Naive thymus-derived CD4-positive, alpha-beta T cell (primary cell): ENCODE data around the gene ALOXE3. TPM values are rescaled to one million over a fixed set of nuclear protein-coding genes. Genes with fewer than 3 reads are reported as not detected.

Source experiments
- ATAC-seq: fragments of 150-1000 bp; cut with Tn5 transposase; 2 replicates; pipeline ENCODE4 v1.10.0; 2021; ENCODE audit warnings: mild to moderate bottlenecking, moderate library complexity
- CTCF ChIA-PET: fragments of 350-600 bp; sonication (Branson Sonifier 250); formaldehyde crosslinking; loops from one replicate; lab custom pipeline; 2021; ENCODE audit warnings: antibody characterized with exemption; lab: Charles Lee
- POLR2A ChIA-PET: fragments of 350-600 bp; sonication (Branson Sonifier 250); formaldehyde crosslinking; loops from one replicate; lab custom pipeline; 2021; ENCODE audit warnings: antibody characterized with exemption, inconsistent platforms; lab: Charles Lee
- DNase-seq, 9 donors: peaks; one replicate each; pipeline versions ENCODE4 v3.0.0 to v3.0.0-alpha.2; 2020 to 2022; ENCODE audit warnings: mixed read lengths in 1 of 9
- H3K27ac ChIP-seq: one replicate; pipeline ENCODE4 v1.7.0; 2013; ENCODE audit warnings: mild to moderate bottlenecking, low read depth, low read length, moderate library complexity
- H3K27me3 ChIP-seq, 2 donors: one replicate each; pipeline ENCODE4 v1.7.0; 2013; ENCODE audit warnings: low read length in 2 of 2, mild to moderate bottlenecking in 2 of 2, moderate library complexity in 2 of 2; ENCODE audit not compliant: control insufficient read depth in 2 of 2, insufficient read depth in 2 of 2
- H3K36me3 ChIP-seq, 3 experiments: 1 replicate in 2 of 3; 2 replicates in 1 of 3; pipeline ENCODE4 v1.7.0; 2013; ENCODE audit warnings: low read length in 3 of 3, mild to moderate bottlenecking in 3 of 3, moderate library complexity in 1 of 3; ENCODE audit not compliant: insufficient read depth in 3 of 3, control insufficient read depth in 2 of 3
- H3K4me1 ChIP-seq, 2 donors: one replicate each; pipeline ENCODE4 v1.7.0; 2013; ENCODE audit warnings: low read length in 2 of 2, mild to moderate bottlenecking in 2 of 2, moderate library complexity in 1 of 2; ENCODE audit not compliant: control insufficient read depth in 2 of 2, insufficient read depth in 2 of 2
- H3K4me3 ChIP-seq: 2 replicates; pipeline ENCODE4 v1.7.0; 2013; ENCODE audit warnings: mild to moderate bottlenecking, low read length
- H3K9me3 ChIP-seq, 3 experiments: 1 replicate in 2 of 3; 2 replicates in 1 of 3; pipeline ENCODE4 v1.7.0; 2013; ENCODE audit warnings: low read length in 3 of 3; ENCODE audit not compliant: control insufficient read depth in 2 of 3
- H3K27ac Mint-ChIP-seq, 9 donors: one replicate each; pipeline ENCODE4 v1.8.0; 2020 to 2022; ENCODE audit warnings: mixed read lengths in 9 of 9, mild to moderate bottlenecking in 8 of 9, moderate library complexity in 5 of 9, inconsistent platforms in 2 of 9
- H3K27me3 Mint-ChIP-seq, 5 donors: one replicate each; pipeline ENCODE4 v1.8.0; 2021 to 2022; ENCODE audit warnings: mixed read lengths in 5 of 5, mild to moderate bottlenecking in 1 of 5
- H3K36me3 Mint-ChIP-seq, 5 donors: one replicate each; pipeline ENCODE4 v1.8.0; 2020 to 2022; ENCODE audit warnings: mixed read lengths in 5 of 5, mild to moderate bottlenecking in 3 of 5, inconsistent platforms in 1 of 5
- H3K4me1 Mint-ChIP-seq, 7 donors: one replicate each; pipeline ENCODE4 v1.8.0; 2020 to 2022; ENCODE audit warnings: mixed read lengths in 7 of 7, mild to moderate bottlenecking in 3 of 7, inconsistent platforms in 1 of 7
- H3K4me3 Mint-ChIP-seq, 10 donors: one replicate each; pipeline ENCODE4 v1.8.0; 2020 to 2022; ENCODE audit warnings: mild to moderate bottlenecking in 10 of 10, mixed read lengths in 10 of 10, moderate library complexity in 6 of 10, inconsistent platforms in 2 of 10
- H3K9me3 Mint-ChIP-seq, 11 donors: one replicate each; pipeline ENCODE4 v1.8.0; 2020 to 2022; ENCODE audit warnings: mixed read lengths in 11 of 11, mild to moderate bottlenecking in 4 of 11, inconsistent platforms in 1 of 11, moderate library complexity in 1 of 11
- intact Hi-C, 2 donors: fragments of 100-400 bp; cut with micrococcal nuclease; formaldehyde crosslinking; loops; one replicate each; pipeline ENCODE4 v1.15.1; 2023
- microRNA-seq: library from miRNA; unstranded; fragments of <30 nt; microRNA quantifications from one replicate; pipeline ENCODE4 v1.2.0, GENCODE V29; 2022; ENCODE audit warnings: borderline microRNAs expressed
- polyA plus RNA-seq, 2 donors: library from polyadenylated mRNA; unstranded; fragments of 300-500 nt; fragmentation: Illumina TruSeq; gene quantifications; one replicate each; pipeline ENCODE4 v1.2.3, GENCODE V29; 2021
- total RNA-seq, 6 experiments: library from RNA in 5 of 6; stranded (reverse) in 5 of 6; gene quantifications; 1 replicate in 5 of 6; 2 replicates in 1 of 6; pipeline ENCODE4 v1.2.3 and lab custom pipeline; 2021 to 2026

ALOXE3 gene
- total and polyA plus RNA-seq, 7 experiments from 2014 or later = 0.11 to 1.6 (median 0.75) TPM; not detected in 1

DNA sequence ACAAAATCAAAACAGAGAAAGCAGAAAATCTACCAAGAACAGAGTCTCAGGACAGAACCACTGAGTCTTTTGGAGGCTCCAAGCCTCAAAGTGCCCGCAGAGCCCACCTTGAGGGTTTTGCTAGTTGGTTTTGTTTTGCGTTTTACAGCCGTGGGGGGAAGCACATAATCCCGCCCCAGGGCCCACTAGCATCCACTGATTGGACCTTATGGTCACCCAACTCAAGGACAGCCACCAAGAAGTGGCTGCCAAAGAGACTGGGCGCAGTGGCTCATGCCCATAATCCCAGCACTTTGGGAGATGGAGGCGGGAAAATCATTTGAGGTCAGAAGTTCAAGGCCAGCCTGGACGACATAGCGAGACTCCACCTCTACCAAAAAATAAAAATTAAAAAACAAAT lies 69.6 kb downstream of the ALOXE3 start:
- CTCF ChIA-PET = no interaction called here
- no peak for ATAC-seq

DNA sequence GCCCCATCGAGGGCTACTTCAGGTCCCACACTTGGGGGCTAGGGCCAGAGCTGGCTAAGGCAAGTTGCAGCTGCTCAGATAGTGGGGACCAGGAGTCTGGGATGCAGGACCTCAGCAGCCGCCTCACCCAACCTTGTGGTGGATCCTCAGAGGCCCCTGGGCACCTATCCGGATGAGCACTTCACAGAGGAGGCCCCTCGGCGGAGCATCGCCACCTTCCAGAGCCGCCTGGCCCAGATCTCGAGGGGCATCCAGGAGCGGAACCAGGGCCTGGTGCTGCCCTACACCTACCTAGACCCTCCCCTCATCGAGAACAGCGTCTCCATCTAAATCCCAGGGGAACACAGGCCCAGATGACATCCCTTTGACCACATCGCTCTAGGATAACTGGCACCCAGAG lies 70.1 kb downstream of the ALOXE3 start:
- DNase-seq (no peak), ATAC-seq (no peak)
- intact Hi-C loops = no loop called here
- H3K27ac ChIP-seq = no peak overlapping the region
- H3K27me3 ChIP-seq = no peaks in the 10 kb centered on the region
- Mint-ChIP-seq H3K4me1 (peaks cover 0 to 2% (median 0%) of the 10 kb centered on the region in 7 donors), H3K27ac (no peak overlapping the region), H3K27me3 (peaks cover 0 to 4% (median 0%) of the 10 kb centered on the region in 5 donors), H3K36me3 (no peaks in the 10 kb centered on the region), H3K9me3 (peaks cover 0 to 1% (median 0%) of the 10 kb centered on the region in 11 donors), H3K4me3 (no peak overlapping the region)
- POLR2A ChIA-PET = no interaction called here
- no peak overlapping the region for H3K4me3 ChIP-seq
- CTCF ChIA-PET = no interaction called here
- no peaks in the 10 kb centered on the region for H3K9me3 ChIP-seq
- H3K36me3 ChIP-seq = no peaks in the 10 kb centered on the region
- no peaks in the 10 kb centered on the region for H3K4me1 ChIP-seq

More for the DNA sequence above, 69.6 kb downstream of the ALOXE3 start:
- no peaks in the 10 kb centered on the region for H3K36me3 Mint-ChIP-seq
- H3K36me3 ChIP-seq = no peaks in the 10 kb centered on the region
- POLR2A ChIA-PET = no interaction called here
- H3K27me3 Mint-ChIP-seq = peaks cover 0 to 4% (median 0%) of the 10 kb centered on the region in 5 donors
- no peaks in the 10 kb centered on the region for H3K27me3 ChIP-seq
- peaks cover 0 to 1% (median 0%) of the 10 kb centered on the region in 11 donors for H3K9me3 Mint-ChIP-seq
- no peaks in the 10 kb centered on the region for H3K9me3 ChIP-seq
- H3K27ac Mint-ChIP-seq = no peak overlapping the region
- H3K27ac ChIP-seq = no peak overlapping the region
- H3K4me1 ChIP-seq = no peaks in the 10 kb centered on the region
- intact Hi-C loops = no loop called here
- H3K4me3 ChIP-seq = no peak overlapping the region
- no peaks in the 10 kb centered on the region for H3K4me1 Mint-ChIP-seq
- no peak for DNase-seq
- no peak overlapping the region for H3K4me3 Mint-ChIP-seq

DNA sequence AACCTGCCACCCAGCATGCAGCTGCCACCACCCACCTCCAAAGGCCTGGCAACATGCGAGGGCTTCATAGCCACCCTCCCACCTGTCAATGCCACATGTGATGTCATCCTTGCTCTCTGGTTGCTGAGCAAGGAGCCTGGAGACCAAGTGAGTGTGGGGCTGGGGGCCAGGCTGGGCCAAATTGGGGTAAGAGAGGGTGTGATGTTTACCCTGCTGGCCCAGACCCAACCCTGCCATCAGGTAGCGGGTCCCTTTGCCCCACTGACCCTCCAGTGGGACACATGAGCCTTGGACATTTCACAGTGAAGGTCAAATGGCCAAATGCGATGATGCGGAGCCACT lies 70.6 kb downstream of the ALOXE3 start:
- intact Hi-C loops = no loop called here
- Mint-ChIP-seq H3K4me3 (no peak overlapping the region), H3K9me3 (peaks cover 0 to 1% (median 0%) of the 10 kb centered on the region in 11 donors), H3K36me3 (no peaks in the 10 kb centered on the region), H3K27ac (no peak overlapping the region), H3K27me3 (peaks cover 0 to 4% (median 0%) of the 10 kb centered on the region in 5 donors), H3K4me1 (peaks cover 0 to 2% (median 0%) of the 10 kb centered on the region in 7 donors)
- ATAC-seq = no peak
- Histone ChIP-seq H3K4me3 (no peak overlapping the region), H3K27me3 (no peaks in the 10 kb centered on the region), H3K4me1 (no peaks in the 10 kb centered on the region), H3K36me3 (no peaks in the 10 kb centered on the region), H3K9me3 (no peaks in the 10 kb centered on the region), H3K27ac (no peak overlapping the region)
- CTCF ChIA-PET = no interaction called here
- POLR2A ChIA-PET = no interaction called here
- DNase-seq = no peak

DNA sequence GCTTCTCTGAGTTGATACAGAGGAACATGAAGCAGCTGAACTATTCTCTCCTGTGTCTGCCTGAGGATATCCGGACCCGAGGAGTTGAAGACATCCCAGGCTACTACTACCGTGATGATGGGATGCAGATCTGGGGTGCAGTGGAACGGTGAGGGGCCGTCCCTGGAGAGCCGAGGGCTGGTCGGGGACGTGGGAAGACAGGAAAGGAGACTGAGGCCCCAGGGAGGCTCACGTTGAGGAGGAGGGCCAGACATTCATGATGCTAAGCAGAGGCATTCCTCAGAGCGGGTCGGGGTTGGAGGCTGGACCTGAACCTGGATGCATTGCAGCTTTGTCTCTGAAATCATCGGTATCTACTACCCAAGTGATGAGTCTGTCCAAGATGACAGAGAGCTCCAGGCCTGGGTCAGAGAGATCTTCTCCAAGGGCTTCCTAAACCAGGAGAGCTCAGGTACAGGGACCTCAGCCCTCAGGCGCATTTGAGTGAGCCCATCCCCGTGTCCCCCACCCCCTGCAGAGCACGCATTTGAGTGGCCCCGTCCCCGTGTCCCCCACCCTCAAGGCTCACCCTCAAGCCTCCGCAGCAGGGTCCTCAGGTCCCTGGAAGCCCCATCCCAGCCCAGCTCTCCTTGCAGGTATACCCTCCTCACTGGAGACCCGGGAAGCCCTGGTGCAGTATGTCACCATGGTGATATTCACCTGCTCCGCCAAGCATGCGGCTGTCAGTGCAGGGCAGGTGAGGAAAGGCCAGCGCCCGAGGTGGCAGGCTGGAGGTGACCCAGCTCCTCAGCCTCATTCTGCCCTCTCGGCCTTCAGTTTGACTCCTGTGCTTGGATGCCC lies 71.2 kb downstream of the ALOXE3 start:
- no peak overlapping the region for H3K27ac Mint-ChIP-seq
- no peaks in the 10 kb centered on the region for H3K27me3 ChIP-seq
- H3K27me3 Mint-ChIP-seq = peaks cover 0 to 4% (median 0%) of the 10 kb centered on the region in 5 donors
- peaks cover 0 to 1% (median 0%) of the 10 kb centered on the region in 11 donors for H3K9me3 Mint-ChIP-seq
- ChIA-PET CTCF (no interaction called here), POLR2A (no interaction called here)
- no peak overlapping the region for H3K4me3 ChIP-seq
- H3K4me1 Mint-ChIP-seq = peaks cover 0 to 2% (median 0%) of the 10 kb centered on the region in 7 donors
- no peaks in the 10 kb centered on the region for H3K4me1 ChIP-seq
- no peak for DNase-seq
- H3K36me3 ChIP-seq = no peaks in the 10 kb centered on the region
- intact Hi-C loops = no loop called here
- H3K36me3 Mint-ChIP-seq = no peaks in the 10 kb centered on the region
- no peak overlapping the region for H3K27ac ChIP-seq
- ATAC-seq = no peak
- H3K4me3 Mint-ChIP-seq = no peak overlapping the region
- no peaks in the 10 kb centered on the region for H3K9me3 ChIP-seq

DNA sequence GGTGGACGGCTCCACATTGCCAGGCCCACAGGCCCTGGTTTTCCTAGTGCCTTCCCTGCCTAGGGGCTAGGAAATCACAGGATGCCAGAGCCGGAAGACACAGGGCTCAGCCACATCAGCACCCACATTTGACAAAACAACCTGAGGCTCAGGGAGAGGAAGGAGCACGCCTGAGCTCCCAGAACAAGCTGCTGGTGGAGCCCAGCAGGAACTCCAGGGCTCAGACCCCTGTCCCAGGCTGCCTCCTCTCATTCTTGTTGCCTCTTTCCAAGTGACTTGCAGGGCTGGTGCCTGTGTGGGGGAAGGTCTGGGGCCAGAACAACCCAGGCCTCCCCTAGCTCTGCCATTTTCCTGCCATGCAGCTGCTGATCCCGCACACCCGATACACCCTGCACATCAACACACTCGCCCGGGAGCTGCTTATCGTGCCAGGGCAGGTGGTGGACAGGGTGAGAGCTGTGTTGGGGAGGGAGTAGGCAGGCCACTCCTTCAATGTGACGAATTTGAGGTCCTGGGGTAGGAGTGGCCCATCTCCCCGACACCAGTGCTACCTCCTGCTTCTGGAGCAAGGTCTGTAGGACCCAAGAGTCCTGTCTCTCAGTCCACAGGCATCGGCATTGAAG lies 71.9 kb downstream of the ALOXE3 start:
- Mint-ChIP-seq H3K27me3 (peaks cover 0 to 5% (median 0%) of the 10 kb centered on the region in 5 donors), H3K9me3 (peaks cover 0 to 1% (median 0%) of the 10 kb centered on the region in 11 donors), H3K4me3 (no peak overlapping the region), H3K27ac (no peak overlapping the region), H3K36me3 (no peaks in the 10 kb centered on the region), H3K4me1 (peaks cover 0 to 3% (median 0%) of the 10 kb centered on the region in 7 donors)
- DNase-seq (no peak), ATAC-seq (no peak)
- no peaks in the 10 kb centered on the region for H3K4me1 ChIP-seq
- CTCF ChIA-PET = no interaction called here
- no peaks in the 10 kb centered on the region for H3K9me3 ChIP-seq
- intact Hi-C loops = no loop called here
- POLR2A ChIA-PET = no interaction called here
- no peaks in the 10 kb centered on the region for H3K36me3 ChIP-seq
- H3K27ac ChIP-seq = no peak overlapping the region
- H3K4me3 ChIP-seq = no peak overlapping the region
- no peaks in the 10 kb centered on the region for H3K27me3 ChIP-seq

Small RNA genes lying within 50 kb of the gene (microRNA-seq; reads per million reads assigned to microRNA genes)
- gene MIR4314 (not detected), gene MIR6883 (not detected)

Other genes starting within 250 kb of the ALOXE3 start
- gene CHD3, start 229.7 kb downstream of the ALOXE3 start, total RNA-seq = 100 to 1,000 TPM; 189 to 417 (median 359) TPM
- gene CHD3, start 229.7 kb downstream of the ALOXE3 start, polyA plus RNA-seq = 10 to 100 TPM; 12.7 to 39.3 TPM
- 1 to 10 TPM; 2.6 to 8.2 (median 5.5) TPM for gene RNF227, start 202.2 kb downstream of the ALOXE3 start, total RNA-seq
- 1 to 10 TPM; 3.2 to 4.9 TPM for gene RNF227, start 202.2 kb downstream of the ALOXE3 start, polyA plus RNA-seq
- gene KCNAB3, start 188.7 kb downstream of the ALOXE3 start, total RNA-seq = 10 to 100 TPM in 4 of 5 experiments, 1 to 10 TPM in 1; 9.4 to 18.0 (median 17.5) TPM
- gene KCNAB3, start 188.7 kb downstream of the ALOXE3 start, polyA plus RNA-seq = under 1 TPM; 0.10 to 0.25 TPM
- gene TRAPPC1, start 186.6 kb downstream of the ALOXE3 start, total RNA-seq = 100 to 1,000 TPM in 3 of 5 experiments, 10 to 100 TPM in 2; 71.4 to 216 (median 103) TPM
- gene TRAPPC1, start 186.6 kb downstream of the ALOXE3 start, polyA plus RNA-seq = 100 to 1,000 TPM; 227 to 235 TPM
- 10 to 100 TPM; 29.0 to 50.5 (median 33.6) TPM for gene CNTROB, start 186.3 kb downstream of the ALOXE3 start, total RNA-seq
- gene CNTROB, start 186.3 kb downstream of the ALOXE3 start, polyA plus RNA-seq = 10 to 100 TPM; 10.4 to 16.7 TPM
- gene GUCY2D, start 115.9 kb downstream of the ALOXE3 start, total RNA-seq = under 1 TPM in 3 of 5 experiments, not detected in 2; 0.07 to 0.32 (median 0.20) TPM
- gene GUCY2D, start 115.9 kb downstream of the ALOXE3 start, polyA plus RNA-seq = under 1 TPM in 1 of 2 donors, not detected in 1; 0.98 TPM
- gene ALOX15B, start 79.5 kb downstream of the ALOXE3 start, total RNA-seq = under 1 TPM in 1 of 5 experiments, not detected in 4; 0.61 TPM
- not detected for gene ALOX15B, start 79.5 kb downstream of the ALOXE3 start, polyA plus RNA-seq
- 1 to 10 TPM in 2 of 5 experiments, under 1 TPM in 3; 0.44 to 1.1 (median 0.94) TPM for gene ALOX12B, start 30.8 kb downstream of the ALOXE3 start, total RNA-seq
- 1 to 10 TPM in 1 of 2 donors, under 1 TPM in 1; 0.78 to 1.0 TPM for gene ALOX12B, start 30.8 kb downstream of the ALOXE3 start, polyA plus RNA-seq
- under 1 TPM; 0.22 to 0.98 (median 0.41) TPM for gene HES7, start 5.6 kb upstream of the ALOXE3 start, total RNA-seq
- not detected for gene HES7, start 5.6 kb upstream of the ALOXE3 start, polyA plus RNA-seq
- gene PER1, start 33.9 kb upstream of the ALOXE3 start, total RNA-seq = 1,000 to 10,000 TPM in 2 of 5 experiments, 10 to 100 TPM in 3; 40.1 to 1,786 (median 95.0) TPM
- 10 to 100 TPM in 1 of 2 donors, 1 to 10 TPM in 1; 7.9 to 12.1 TPM for gene PER1, start 33.9 kb upstream of the ALOXE3 start, polyA plus RNA-seq
- 100 to 1,000 TPM in 4 of 5 experiments, 10 to 100 TPM in 1; 87.1 to 256 (median 210) TPM for gene VAMP2, start 44.4 kb upstream of the ALOXE3 start, total RNA-seq
- 10 to 100 TPM; 75.0 to 75.1 TPM for gene VAMP2, start 44.4 kb upstream of the ALOXE3 start, polyA plus RNA-seq
- 10 to 100 TPM; 23.1 to 49.7 (median 26.5) TPM for gene TMEM107, start 57.9 kb upstream of the ALOXE3 start, total RNA-seq
- 10 to 100 TPM; 40.4 to 45.9 TPM for gene TMEM107, start 57.9 kb upstream of the ALOXE3 start, polyA plus RNA-seq
- gene BORCS6, start 71.7 kb upstream of the ALOXE3 start, total RNA-seq = 10 to 100 TPM in 3 of 5 experiments, 1 to 10 TPM in 2; 5.4 to 16.1 (median 13.4) TPM
- 10 to 100 TPM; 16.7 to 23.7 TPM for gene BORCS6, start 71.7 kb upstream of the ALOXE3 start, polyA plus RNA-seq
- 10 to 100 TPM in 1 of 5 experiments, 1 to 10 TPM in 4; 1.1 to 97.7 (median 1.3) TPM for gene AURKB, start 92.1 kb upstream of the ALOXE3 start, total RNA-seq
- not detected for gene AURKB, start 92.1 kb upstream of the ALOXE3 start, polyA plus RNA-seq
- gene CTC1, start 129.5 kb upstream of the ALOXE3 start, total RNA-seq = 100 to 1,000 TPM; 124 to 366 (median 305) TPM
- gene CTC1, start 129.5 kb upstream of the ALOXE3 start, polyA plus RNA-seq = 10 to 100 TPM; 25.1 to 32.7 TPM
- 10 to 100 TPM; 31.6 to 68.9 (median 31.9) TPM for gene PFAS, start 130.8 kb upstream of the ALOXE3 start, total RNA-seq
- 10 to 100 TPM; 15.2 to 17.4 TPM for gene PFAS, start 130.8 kb upstream of the ALOXE3 start, polyA plus RNA-seq
- 10 to 100 TPM; 26.0 to 46.1 (median 38.9) TPM for gene RANGRF, start 170.2 kb upstream of the ALOXE3 start, total RNA-seq
- 10 to 100 TPM; 77.5 to 85.8 TPM for gene RANGRF, start 170.2 kb upstream of the ALOXE3 start, polyA plus RNA-seq
- 10 to 100 TPM in 1 of 5 experiments, 1 to 10 TPM in 4; 4.3 to 10.0 (median 7.0) TPM for gene SLC25A35, start 176.9 kb upstream of the ALOXE3 start, total RNA-seq
- gene SLC25A35, start 176.9 kb upstream of the ALOXE3 start, polyA plus RNA-seq = 1 to 10 TPM in 1 of 2 donors, under 1 TPM in 1; 0.58 to 4.9 TPM
- not detected for gene ARHGEF15, start 191.7 kb upstream of the ALOXE3 start, total RNA-seq
- gene ARHGEF15, start 191.7 kb upstream of the ALOXE3 start, polyA plus RNA-seq = not detected
- not detected for gene ODF4, start 221.3 kb upstream of the ALOXE3 start, total RNA-seq
- gene ODF4, start 221.3 kb upstream of the ALOXE3 start, polyA plus RNA-seq = not detected